Stimulated activated naive B cell treated with anti-CD40 and anti-IgM and Interleukin-4, amounts not matched to agents 10 μg/mL and 1 μg/mL and 100 μg/mL, for 72 hours (primary cell): ENCODE measurements around the gene MARK4.

Experiments used
- ATAC-seq, 2 donors: fragments of 150-1000 bp; cut with Tn5 transposase; replicated peaks; 2 replicates each; pipeline ENCODE4 v1.10.0; 2021; ENCODE audit warnings: moderate library complexity in 1 of 2
- DNase-seq: peaks from one replicate; pipeline ENCODE4 v3.0.0; 2021
- H3K27ac Mint-ChIP-seq: one replicate; pipeline ENCODE4 v1.8.0; 2022; ENCODE audit warnings: mild to moderate bottlenecking, mixed read lengths
- H3K27me3 Mint-ChIP-seq, 2 donors: one replicate each; pipeline ENCODE4 v1.8.0; 2022; ENCODE audit warnings: mixed read lengths in 2 of 2
- H3K36me3 Mint-ChIP-seq, 2 donors: one replicate each; pipeline ENCODE4 v1.8.0; 2022; ENCODE audit warnings: mixed read lengths in 2 of 2, mild to moderate bottlenecking in 1 of 2
- H3K4me1 Mint-ChIP-seq, 2 donors: one replicate each; pipeline ENCODE4 v1.8.0; 2022; ENCODE audit warnings: mixed read lengths in 2 of 2, mild to moderate bottlenecking in 1 of 2
- H3K4me3 Mint-ChIP-seq, 2 donors: one replicate each; pipeline ENCODE4 v1.8.0; 2022; ENCODE audit warnings: mild to moderate bottlenecking in 2 of 2, mixed read lengths in 2 of 2, moderate library complexity in 1 of 2
- H3K9me3 Mint-ChIP-seq, 2 donors: one replicate each; pipeline ENCODE4 v1.8.0; 2022; ENCODE audit warnings: mixed read lengths in 2 of 2, mild to moderate bottlenecking in 1 of 2

The MARK4 gene

GRCh38 chr19:45271098-45271734 lies 20.1 kb downstream of the MARK4 start:
- Mint-ChIP-seq H3K27ac (no peak overlapping the region), H3K4me1 (no peaks in the 10 kb centered on the region), H3K36me3 (peaks cover 21 to 28% of the 10 kb centered on the region in 2 donors), H3K9me3 (no peaks in the 10 kb centered on the region), H3K4me3 (no peak overlapping the region), H3K27me3 (no peaks in the 10 kb centered on the region)
- DNase-seq (no peak), ATAC-seq (no peak)

DNA sequence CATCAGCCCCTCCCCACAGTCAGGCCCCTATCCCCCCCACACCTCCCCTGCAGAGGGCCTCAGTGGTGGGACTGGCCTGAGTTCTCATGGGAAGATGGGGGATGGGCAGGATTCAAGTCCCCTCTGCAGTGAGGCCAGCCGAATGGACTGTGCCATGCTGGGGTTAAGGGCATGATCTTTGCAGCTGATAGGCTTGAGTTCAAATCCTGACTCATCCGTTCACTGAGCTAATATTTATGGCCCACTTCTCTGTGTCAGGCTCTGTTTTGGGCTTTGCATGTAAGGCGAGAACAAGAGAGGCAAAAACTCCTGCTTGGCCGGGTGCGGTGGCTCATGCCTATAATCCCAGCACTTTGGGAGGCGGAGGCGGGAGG lies 20.7 kb downstream of the MARK4 start:
- Mint-ChIP-seq H3K36me3 (peaks cover 24 to 30% of the 10 kb centered on the region in 2 donors), H3K4me1 (no peaks in the 10 kb centered on the region), H3K27me3 (no peaks in the 10 kb centered on the region), H3K27ac (no peak overlapping the region), H3K9me3 (no peaks in the 10 kb centered on the region), H3K4me3 (no peak overlapping the region)
- DNase-seq (no peak), ATAC-seq (no peak)

DNA sequence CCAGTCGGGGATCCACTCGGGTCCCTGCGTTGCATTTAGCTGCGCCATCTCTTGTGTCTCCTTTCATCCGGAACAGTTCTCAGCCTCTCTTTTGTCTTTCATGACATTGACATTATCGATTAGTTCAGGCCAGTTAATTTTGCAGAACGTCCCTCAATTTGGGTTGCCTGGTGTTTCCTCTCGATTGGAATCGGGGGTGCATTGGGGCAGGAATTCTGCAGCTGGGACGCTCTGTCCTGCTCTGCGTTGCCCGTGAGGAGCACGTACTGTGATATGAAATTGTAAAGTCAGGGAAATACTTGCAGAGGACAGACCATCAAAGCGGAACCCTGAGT lies 22.4 kb downstream of the MARK4 start:
- ATAC-seq (no peak), DNase-seq (no peak)
- Mint-ChIP-seq H3K36me3 (peaks cover 28 to 39% of the 10 kb centered on the region in 2 donors), H3K4me1 (no peaks in the 10 kb centered on the region), H3K27ac (no peak overlapping the region), H3K4me3 (no peak overlapping the region), H3K27me3 (no peaks in the 10 kb centered on the region), H3K9me3 (no peaks in the 10 kb centered on the region)

DNA sequence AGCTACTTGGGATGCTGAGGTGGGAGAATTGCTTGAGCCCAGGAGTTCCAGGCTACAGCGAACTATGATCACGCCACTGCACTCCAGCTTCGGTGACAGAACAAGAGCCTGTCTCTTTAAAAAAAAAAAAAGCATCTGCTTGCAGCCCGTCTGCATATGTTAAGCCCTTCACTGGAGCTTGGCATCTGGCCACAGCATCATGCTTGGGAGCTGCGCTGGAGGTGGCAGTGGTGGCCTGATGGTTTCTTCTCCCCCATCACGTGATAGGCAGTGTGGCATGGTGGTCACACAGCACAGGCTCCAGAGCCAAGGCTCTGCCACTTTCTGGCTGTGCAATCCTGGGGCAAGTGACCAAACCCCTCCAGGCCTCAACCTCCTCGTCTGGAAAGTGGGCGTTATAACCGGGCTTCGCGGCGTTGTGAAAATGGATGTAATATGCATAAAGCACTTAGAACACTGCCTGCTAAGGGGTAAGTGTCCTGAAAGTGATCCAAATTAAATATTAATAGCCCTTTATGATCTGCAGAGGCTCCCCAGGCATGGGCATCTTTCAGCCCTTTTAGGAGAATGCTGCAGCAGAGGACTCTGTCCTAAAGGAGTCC lies 24.4 kb downstream of the MARK4 start:
- H3K36me3 Mint-ChIP-seq: peaks cover 36 to 48% of the 10 kb centered on the region in 2 donors
- H3K4me1 Mint-ChIP-seq: no peaks in the 10 kb centered on the region

DNA sequence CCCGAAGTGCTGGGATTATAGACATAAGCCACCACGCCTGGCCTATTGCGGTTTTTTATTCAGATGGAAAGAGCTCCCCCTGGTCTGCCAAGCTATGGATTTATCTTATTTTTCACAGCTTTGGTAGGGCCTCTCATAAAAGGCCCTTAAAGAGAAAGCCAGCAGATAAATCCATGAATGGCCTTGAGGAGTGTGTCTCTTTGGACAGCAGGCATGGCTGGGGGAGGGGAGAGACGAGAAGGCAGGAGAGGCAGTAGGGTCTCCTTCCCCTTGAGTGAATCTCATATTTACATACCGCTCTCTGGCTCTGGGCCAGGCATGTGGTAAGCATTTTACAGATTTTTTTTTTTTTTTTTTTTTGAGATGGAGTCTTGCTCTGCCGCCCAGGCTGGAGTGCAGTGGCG lies 25.2 kb downstream of the MARK4 start:
- no peaks in the 10 kb centered on the region for H3K27me3 Mint-ChIP-seq

More for the DNA sequence above, 24.4 kb downstream of the MARK4 start:
- ATAC-seq: no peak
- H3K4me3 Mint-ChIP-seq: no peak overlapping the region
- no peaks in the 10 kb centered on the region for H3K9me3 Mint-ChIP-seq
- no peaks in the 10 kb centered on the region for H3K27me3 Mint-ChIP-seq
- H3K27ac Mint-ChIP-seq: no peak overlapping the region
- no peak for DNase-seq

DNA sequence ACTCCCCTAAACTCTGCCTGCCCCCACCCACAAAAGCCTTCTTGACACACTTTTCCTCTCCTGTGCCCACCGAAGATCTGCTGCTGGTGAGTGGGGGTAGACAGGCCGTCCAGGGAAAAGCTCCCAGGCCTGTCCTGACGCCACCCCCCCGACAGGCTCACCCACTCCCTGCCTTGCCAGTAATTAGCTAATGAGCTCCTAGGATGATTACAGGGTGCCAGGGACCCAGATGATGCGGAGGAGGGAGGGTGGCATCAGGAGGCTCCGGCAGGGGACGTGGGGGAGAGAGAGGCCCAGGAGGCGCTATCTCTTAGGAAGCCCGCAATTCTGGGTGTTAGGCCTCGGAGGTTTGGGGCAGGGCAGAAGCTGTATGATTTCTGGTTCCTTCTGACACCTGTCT lies 27.0 kb downstream of the MARK4 start:
- H3K4me3 Mint-ChIP-seq: no peak overlapping the region
- no peak overlapping the region for H3K27ac Mint-ChIP-seq
- no peak for DNase-seq
- H3K9me3 Mint-ChIP-seq: no peaks in the 10 kb centered on the region
- H3K27me3 Mint-ChIP-seq: no peaks in the 10 kb centered on the region
- peaks cover 38 to 59% of the 10 kb centered on the region in 2 donors for H3K36me3 Mint-ChIP-seq
- no peaks in the 10 kb centered on the region for H3K4me1 Mint-ChIP-seq
- ATAC-seq: no peak

More for the DNA sequence above, 25.2 kb downstream of the MARK4 start:
- ATAC-seq: no peak
- Mint-ChIP-seq H3K9me3 (no peaks in the 10 kb centered on the region), H3K4me1 (no peaks in the 10 kb centered on the region), H3K36me3 (peaks cover 36 to 55% of the 10 kb centered on the region in 2 donors), H3K4me3 (no peak overlapping the region), H3K27ac (no peak overlapping the region)
- no peak for DNase-seq

GRCh38 chr19:45279587-45280192 lies 28.6 kb downstream of the MARK4 start:
- DNase-seq (no peak), ATAC-seq (no peak)
- H3K9me3 Mint-ChIP-seq: peaks cover 0 to 4% of the 10 kb centered on the region in 2 donors
- peaks cover 7 to 9% of the 10 kb centered on the region in 2 donors for H3K4me1 Mint-ChIP-seq
- peaks cover 45 to 60% of the 10 kb centered on the region in 2 donors for H3K36me3 Mint-ChIP-seq
- peak overlapping the region; percentile 56 for H3K27ac Mint-ChIP-seq
- H3K27me3 Mint-ChIP-seq: no peaks in the 10 kb centered on the region
- H3K4me3 Mint-ChIP-seq: no peak overlapping the region

DNA sequence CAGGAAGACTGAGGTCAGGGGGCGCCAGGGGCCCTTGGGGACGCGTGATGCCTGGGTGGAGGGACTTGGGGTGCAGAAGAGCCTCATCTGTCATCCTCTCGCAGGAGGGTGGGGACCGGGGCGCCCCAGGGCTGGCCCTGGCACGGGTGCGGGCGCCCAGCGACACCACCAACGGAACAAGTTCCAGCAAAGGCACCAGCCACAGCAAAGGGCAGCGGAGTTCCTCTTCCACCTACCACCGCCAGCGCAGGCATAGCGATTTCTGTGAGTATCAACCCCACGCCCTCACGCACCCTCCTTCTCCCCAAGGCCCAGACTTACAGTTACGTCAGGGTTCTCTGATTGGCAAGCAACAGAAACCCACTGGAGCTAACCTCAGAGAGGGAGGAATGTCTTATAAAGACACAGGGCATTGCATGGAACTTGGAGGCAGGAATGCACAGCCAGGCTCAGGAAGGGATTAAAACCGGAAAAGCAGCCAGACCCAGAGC lies 29.4 kb downstream of the MARK4 start:
- peaks cover 7 to 9% of the 10 kb centered on the region in 2 donors for H3K4me1 Mint-ChIP-seq

DNA sequence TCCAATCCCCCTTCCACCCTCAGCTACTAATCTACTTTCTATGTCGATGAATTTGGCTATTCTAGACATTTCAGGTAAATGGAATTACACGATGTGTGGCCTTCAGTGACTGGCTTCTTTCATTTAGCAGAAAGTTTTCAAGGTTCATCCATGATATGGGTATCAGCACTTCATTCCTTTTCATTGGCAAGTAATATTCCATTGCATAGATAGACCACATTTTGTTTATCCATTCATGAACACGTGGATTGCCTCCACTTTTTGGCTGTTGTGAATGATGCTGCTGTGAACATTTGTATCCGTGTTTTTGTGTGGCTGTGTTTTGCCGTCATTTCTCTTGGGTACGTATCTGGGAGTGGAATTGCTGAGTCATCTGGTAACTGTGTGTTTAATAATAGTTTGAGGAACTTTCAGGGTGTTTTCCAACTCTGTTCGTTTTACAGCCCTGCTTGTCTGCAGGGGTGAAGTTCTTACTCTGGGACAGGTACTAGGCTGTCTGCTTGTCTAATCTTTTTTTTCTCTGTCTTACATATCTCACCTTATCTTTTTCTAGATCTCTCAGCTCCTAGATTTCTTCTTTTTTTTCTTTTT lies 32.5 kb downstream of the MARK4 start:
- peak; percentile 75 to 90 for ATAC-seq
- H3K9me3 Mint-ChIP-seq: peaks cover 0 to 4% of the 10 kb centered on the region in 2 donors
- peak overlapping the region; percentile 70 for H3K27ac Mint-ChIP-seq
- peaks cover 43 to 66% of the 10 kb centered on the region in 2 donors for H3K36me3 Mint-ChIP-seq
- no peaks in the 10 kb centered on the region for H3K27me3 Mint-ChIP-seq
- DNase-seq: peak; percentile 8
- H3K4me3 Mint-ChIP-seq: peak overlapping the region in 1 of 2 donors; percentile 27
- H3K4me1 Mint-ChIP-seq: peaks cover 7 to 9% of the 10 kb centered on the region in 2 donors

More for the DNA sequence above, 29.4 kb downstream of the MARK4 start:
- peaks cover 46 to 61% of the 10 kb centered on the region in 2 donors for H3K36me3 Mint-ChIP-seq
- H3K9me3 Mint-ChIP-seq: peaks cover 0 to 4% of the 10 kb centered on the region in 2 donors
- no peaks in the 10 kb centered on the region for H3K27me3 Mint-ChIP-seq
- DNase-seq (no peak), ATAC-seq (no peak)
- no peak overlapping the region for H3K4me3 Mint-ChIP-seq
- H3K27ac Mint-ChIP-seq: no peak overlapping the region

DNA sequence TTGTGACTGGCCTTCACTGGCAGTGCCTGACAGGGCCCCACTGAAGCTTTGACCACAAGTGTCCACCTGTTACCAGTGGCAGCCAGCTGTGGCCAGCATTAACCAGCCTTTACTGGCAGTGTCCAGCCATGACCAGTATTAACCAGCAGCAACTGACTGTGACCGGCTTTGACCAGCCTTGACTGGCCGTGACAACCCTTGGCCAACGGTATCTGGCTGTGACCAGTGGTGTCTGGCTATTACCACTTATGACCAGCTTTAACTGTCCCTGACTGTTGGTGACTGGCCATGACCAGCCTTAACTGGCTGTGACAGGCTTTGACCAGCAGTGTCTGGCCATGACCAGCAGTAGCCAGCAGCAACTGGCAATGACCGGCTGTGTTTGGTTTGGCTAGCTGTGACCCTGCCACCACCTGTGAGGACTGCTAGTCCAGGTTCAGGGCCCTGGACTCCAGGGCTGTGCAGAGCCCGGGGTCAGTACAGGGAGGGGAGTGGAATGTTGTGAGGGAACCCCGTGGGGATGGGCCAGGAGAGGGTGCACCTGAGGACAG lies 39.4 kb downstream of the MARK4 start:
- no peak overlapping the region for H3K4me3 Mint-ChIP-seq
- H3K9me3 Mint-ChIP-seq: peaks cover 1 to 4% of the 10 kb centered on the region in 2 donors
- H3K27me3 Mint-ChIP-seq: no peaks in the 10 kb centered on the region
- peaks cover 58 to 77% of the 10 kb centered on the region in 2 donors for H3K36me3 Mint-ChIP-seq
- no peak for DNase-seq
- no peak for ATAC-seq
- no peaks in the 10 kb centered on the region for H3K4me1 Mint-ChIP-seq
- peak overlapping the region; percentile 62 for H3K27ac Mint-ChIP-seq

DNA sequence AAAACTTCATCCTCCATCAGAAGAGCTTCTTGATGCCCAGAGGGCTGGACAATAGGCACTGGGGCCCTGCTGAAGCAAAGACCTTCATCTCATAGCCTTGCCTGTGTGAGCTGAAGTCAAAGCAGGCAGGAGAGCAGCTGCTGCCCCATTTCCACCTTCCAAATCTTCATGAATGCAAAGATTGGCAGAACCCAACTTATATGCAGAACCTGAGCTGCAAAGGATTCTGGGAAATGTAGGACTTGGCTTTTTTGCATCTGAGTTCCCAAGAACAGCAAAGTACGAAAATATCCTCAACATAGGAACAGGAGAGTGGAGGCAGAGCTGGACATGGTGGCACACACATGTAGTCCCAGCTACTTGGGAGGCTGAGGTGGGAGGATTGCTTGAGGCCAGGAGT lies 40.8 kb downstream of the MARK4 start:
- H3K9me3 Mint-ChIP-seq: peaks cover 4 to 5% of the 10 kb centered on the region in 2 donors
- no peak for ATAC-seq
- H3K36me3 Mint-ChIP-seq: peaks cover 56 to 71% of the 10 kb centered on the region in 2 donors
- no peak for DNase-seq
- H3K4me1 Mint-ChIP-seq: no peaks in the 10 kb centered on the region
- H3K4me3 Mint-ChIP-seq: no peak overlapping the region
- no peaks in the 10 kb centered on the region for H3K27me3 Mint-ChIP-seq
- H3K27ac Mint-ChIP-seq: no peak overlapping the region

GRCh38 chr19:45293682-45294081 lies 42.6 kb downstream of the MARK4 start:
- DNase-seq: no peak
- no peak overlapping the region for H3K27ac Mint-ChIP-seq
- no peaks in the 10 kb centered on the region for H3K4me1 Mint-ChIP-seq
- H3K36me3 Mint-ChIP-seq: peaks cover 63 to 76% of the 10 kb centered on the region in 2 donors
- ATAC-seq: no peak
- peaks cover 4 to 5% of the 10 kb centered on the region in 2 donors for H3K9me3 Mint-ChIP-seq
- no peak overlapping the region for H3K4me3 Mint-ChIP-seq
- no peaks in the 10 kb centered on the region for H3K27me3 Mint-ChIP-seq

- Mint-ChIP-seq H3K4me1 (no peaks in the 10 kb centered on the region), H3K27ac (peak overlapping the region; percentile 71), H3K9me3 (peaks cover 4 to 5% of the 10 kb centered on the region in 2 donors), H3K27me3 (no peaks in the 10 kb centered on the region), H3K4me3 (no peak overlapping the region), H3K36me3 (peaks cover 64 to 79% of the 10 kb centered on the region in 2 donors)
- DNase-seq (no peak), ATAC-seq (no peak)
Observed at GRCh38 chr19:45294291-45295029, 43.4 kb downstream of the MARK4 start.

GRCh38 chr19:45295873-45296272 lies 44.8 kb downstream of the MARK4 start:
- no peak overlapping the region for H3K27ac Mint-ChIP-seq
- H3K9me3 Mint-ChIP-seq: peaks cover 4 to 7% of the 10 kb centered on the region in 2 donors
- H3K4me1 Mint-ChIP-seq: peaks cover 0 to 1% of the 10 kb centered on the region in 2 donors
- H3K27me3 Mint-ChIP-seq: no peaks in the 10 kb centered on the region
- DNase-seq (no peak), ATAC-seq (no peak)
- H3K4me3 Mint-ChIP-seq: no peak overlapping the region
- peaks cover 66 to 82% of the 10 kb centered on the region in 2 donors for H3K36me3 Mint-ChIP-seq
